Measurements from ENCODE around the gene LRRTM2. TPM values are rescaled to one million over a fixed set of nuclear protein-coding genes. Genes with fewer than 3 reads are reported as not detected.
A peak's percentile ranks its signal among the peaks of the same experiment; 100 is the strongest.

The LRRTM2 gene
- total and polyA plus RNA-seq, 8 donors = 0.16 to 2.9 (median 1.0) TPM

DNA sequence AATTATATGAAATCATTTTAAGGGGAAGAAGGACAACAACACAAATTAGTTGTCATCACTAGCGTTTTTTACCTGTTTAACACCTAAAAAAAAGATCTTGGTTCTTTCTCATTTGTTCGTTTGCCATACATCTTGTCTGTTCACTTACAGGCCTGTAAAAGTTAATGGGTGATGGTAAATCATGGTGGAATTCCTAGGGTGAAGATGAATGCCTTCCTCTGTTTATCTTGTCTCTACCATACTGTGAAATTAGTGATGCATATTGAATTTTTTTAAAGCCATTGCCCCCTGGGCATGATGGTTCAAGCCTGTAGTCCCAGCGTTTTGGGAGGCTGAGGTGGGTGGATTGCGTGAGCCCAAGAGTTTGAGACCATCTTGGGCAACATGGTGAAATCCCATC lies 46.6 kb downstream of the LRRTM2 start:
- intact Hi-C loops (cut with DNase I) = no loop called here
- Histone ChIP-seq H3K9me3 (no peaks in the 10 kb centered on the region), H3K36me3 (peaks cover 0 to 50% of the 10 kb centered on the region in 2 donors), H3K27me3 (no peaks in the 10 kb centered on the region), H3K27ac (no peak overlapping the region), H3K4me3 (no peak overlapping the region), H3K4me1 (peaks cover 0 to 25% of the 10 kb centered on the region in 2 donors)
- TF ChIP-seq, protein P1, sequence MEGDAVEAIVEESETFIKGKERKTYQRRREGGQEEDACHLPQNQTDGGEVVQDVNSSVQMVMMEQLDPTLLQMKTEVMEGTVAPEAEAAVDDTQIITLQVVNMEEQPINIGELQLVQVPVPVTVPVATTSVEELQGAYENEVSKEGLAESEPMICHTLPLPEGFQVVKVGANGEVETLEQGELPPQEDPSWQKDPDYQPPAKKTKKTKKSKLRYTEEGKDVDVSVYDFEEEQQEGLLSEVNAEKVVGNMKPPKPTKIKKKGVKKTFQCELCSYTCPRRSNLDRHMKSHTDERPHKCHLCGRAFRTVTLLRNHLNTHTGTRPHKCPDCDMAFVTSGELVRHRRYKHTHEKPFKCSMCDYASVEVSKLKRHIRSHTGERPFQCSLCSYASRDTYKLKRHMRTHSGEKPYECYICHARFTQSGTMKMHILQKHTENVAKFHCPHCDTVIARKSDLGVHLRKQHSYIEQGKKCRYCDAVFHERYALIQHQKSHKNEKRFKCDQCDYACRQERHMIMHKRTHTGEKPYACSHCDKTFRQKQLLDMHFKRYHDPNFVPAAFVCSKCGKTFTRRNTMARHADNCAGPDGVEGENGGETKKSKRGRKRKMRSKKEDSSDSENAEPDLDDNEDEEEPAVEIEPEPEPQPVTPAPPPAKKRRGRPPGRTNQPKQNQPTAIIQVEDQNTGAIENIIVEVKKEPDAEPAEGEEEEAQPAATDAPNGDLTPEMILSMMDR (IDR thresholded peaks at IDR 0.05) = no peak
- DNase-seq = no peak
- no peak for ATAC-seq

DNA sequence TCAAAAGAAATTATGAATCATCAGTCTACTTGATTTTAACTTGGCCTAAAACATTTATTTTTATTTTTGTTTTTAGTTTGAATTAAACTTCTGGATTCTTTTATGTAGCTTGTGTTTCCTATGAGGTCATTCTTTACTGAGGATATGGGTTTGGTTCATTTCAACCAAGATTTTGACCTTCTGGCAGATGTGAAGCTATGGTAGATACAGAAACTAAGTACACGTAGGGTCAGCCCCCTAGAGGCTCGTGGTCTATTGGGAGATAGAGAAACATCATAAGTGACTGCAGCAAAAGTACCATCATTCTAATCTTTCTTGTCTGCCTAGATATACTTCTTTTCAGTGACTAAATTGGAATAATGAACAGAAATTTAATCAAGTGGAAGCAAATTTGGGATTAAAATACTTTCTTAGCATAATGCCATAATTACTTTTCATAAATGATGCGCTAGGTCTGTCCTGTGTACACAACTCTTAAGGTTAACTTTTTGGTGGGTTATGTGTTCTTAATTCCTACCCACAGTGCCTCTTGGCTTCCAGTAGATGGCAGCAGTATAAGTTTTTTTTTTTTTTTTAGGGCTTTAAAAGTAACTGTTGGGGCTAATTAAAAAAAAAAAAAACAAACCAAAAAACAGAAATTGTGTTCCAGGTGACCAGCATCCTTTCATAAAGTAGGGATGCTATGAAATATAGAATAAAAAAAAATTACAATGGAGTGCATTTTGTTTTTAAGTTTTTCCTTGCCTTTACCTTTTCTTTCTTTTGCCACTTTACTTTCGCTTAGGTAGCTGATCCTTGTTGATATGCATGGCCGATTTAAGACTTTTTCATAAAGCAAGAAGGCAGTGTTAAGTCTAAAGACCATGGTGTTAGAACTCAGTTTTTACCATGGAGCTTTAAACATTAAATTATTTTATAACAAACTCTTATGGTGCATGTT lies 49.9 kb downstream of the LRRTM2 start:
- TF ChIP-seq, protein P1 (IDR thresholded peaks at IDR 0.05) = peak; percentile 57 to 62
- DNase-seq = no peak
- Histone ChIP-seq H3K36me3 (peaks cover 0 to 50% of the 10 kb centered on the region in 2 donors), H3K9me3 (no peaks in the 10 kb centered on the region), H3K27ac (no peak overlapping the region), H3K4me3 (no peak overlapping the region), H3K4me1 (peaks cover 0 to 31% of the 10 kb centered on the region in 2 donors), H3K27me3 (no peaks in the 10 kb centered on the region)
- intact Hi-C loops (cut with DNase I) = no loop called here
- ATAC-seq = peak; percentile 58

- no peaks in the 10 kb centered on the region for H3K27me3 ChIP-seq
- no peak overlapping the region for H3K27ac ChIP-seq
- intact Hi-C loops (cut with DNase I) = no loop called here
- peaks cover 0 to 51% of the 10 kb centered on the region in 2 donors for H3K36me3 ChIP-seq
- ATAC-seq = peak; percentile 54
- H3K9me3 ChIP-seq = no peaks in the 10 kb centered on the region
- DNase-seq = no peak
- TF ChIP-seq, protein P1 (IDR thresholded peaks at IDR 0.05) = no peak
- H3K4me1 ChIP-seq = peaks cover 0 to 31% of the 10 kb centered on the region in 2 donors
- H3K4me3 ChIP-seq = no peak overlapping the region
Measured at GRCh38 chr5:138824516-138824915, 50.6 kb downstream of the LRRTM2 start.

DNA sequence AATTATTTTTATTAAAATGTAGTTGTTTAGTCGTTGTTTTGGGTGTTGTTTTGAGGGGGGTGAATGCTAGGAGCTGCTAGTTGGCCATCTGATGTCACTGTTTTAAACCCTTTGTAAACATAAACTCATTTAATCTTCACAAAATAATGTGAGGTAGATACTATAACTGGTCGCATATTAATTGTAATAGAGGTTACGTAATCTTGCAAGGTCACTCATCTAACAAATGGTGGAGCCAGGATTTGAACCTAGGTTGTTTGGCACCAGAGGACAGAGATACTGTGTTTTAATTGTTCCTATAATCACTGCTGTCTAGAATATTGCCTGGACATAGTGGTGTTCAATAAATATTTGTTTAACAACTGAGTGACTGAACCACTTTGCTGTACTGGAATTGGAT lies 54.4 kb downstream of the LRRTM2 start:
- ATAC-seq (no peak), DNase-seq (no peak)
- Histone ChIP-seq H3K4me1 (peaks cover 0 to 31% of the 10 kb centered on the region in 2 donors), H3K4me3 (no peak overlapping the region), H3K27ac (no peak overlapping the region), H3K9me3 (no peaks in the 10 kb centered on the region), H3K36me3 (peaks cover 0 to 31% of the 10 kb centered on the region in 2 donors), H3K27me3 (no peaks in the 10 kb centered on the region)
- intact Hi-C loops (cut with DNase I) = no loop called here
- TF ChIP-seq, protein P1 (IDR thresholded peaks at IDR 0.05) = no peak

- no peak overlapping the region for H3K27ac ChIP-seq
- H3K27me3 ChIP-seq = no peaks in the 10 kb centered on the region
- no peak for DNase-seq
- no peak for ATAC-seq
- peaks cover 0 to 33% of the 10 kb centered on the region in 2 donors for H3K36me3 ChIP-seq
- no peaks in the 10 kb centered on the region for H3K9me3 ChIP-seq
- intact Hi-C loops (cut with DNase I) = no loop called here
- TF ChIP-seq, protein P1 (IDR thresholded peaks at IDR 0.05) = no peak
- H3K4me1 ChIP-seq = peaks cover 0 to 24% of the 10 kb centered on the region in 2 donors
- no peak overlapping the region for H3K4me3 ChIP-seq
Measured at GRCh38 chr5:138819081-138819480, 56.1 kb downstream of the LRRTM2 start.
